Neural progenitor cell (in vitro differentiated cells): Measurements from ENCODE around the gene IL11RA.

Experiments used
- EZH2 ChIP-seq: fragments of 200-600 bp; sonication (generic); IDR thresholded peaks from 2 replicates; pipeline ENCODE4 v1.6.1; 2017; ENCODE audit warnings: antibody characterized with exemption, mild to moderate bottlenecking, moderate library complexity
- EZH2phosphoT487 ChIP-seq: fragments of 200-600 bp; sonication (generic); IDR thresholded peaks from 2 replicates; pipeline ENCODE4 v1.6.1; 2017; ENCODE audit warnings: antibody characterized with exemption
- TF ChIP-seq, protein P1 (sequence below): fragments of 200-600 bp; sonication (generic); IDR thresholded peaks from 2 replicates; pipeline ENCODE4 v1.5.1; 2017; ENCODE audit warnings: antibody characterized with exemption, mild to moderate bottlenecking

DNA sequence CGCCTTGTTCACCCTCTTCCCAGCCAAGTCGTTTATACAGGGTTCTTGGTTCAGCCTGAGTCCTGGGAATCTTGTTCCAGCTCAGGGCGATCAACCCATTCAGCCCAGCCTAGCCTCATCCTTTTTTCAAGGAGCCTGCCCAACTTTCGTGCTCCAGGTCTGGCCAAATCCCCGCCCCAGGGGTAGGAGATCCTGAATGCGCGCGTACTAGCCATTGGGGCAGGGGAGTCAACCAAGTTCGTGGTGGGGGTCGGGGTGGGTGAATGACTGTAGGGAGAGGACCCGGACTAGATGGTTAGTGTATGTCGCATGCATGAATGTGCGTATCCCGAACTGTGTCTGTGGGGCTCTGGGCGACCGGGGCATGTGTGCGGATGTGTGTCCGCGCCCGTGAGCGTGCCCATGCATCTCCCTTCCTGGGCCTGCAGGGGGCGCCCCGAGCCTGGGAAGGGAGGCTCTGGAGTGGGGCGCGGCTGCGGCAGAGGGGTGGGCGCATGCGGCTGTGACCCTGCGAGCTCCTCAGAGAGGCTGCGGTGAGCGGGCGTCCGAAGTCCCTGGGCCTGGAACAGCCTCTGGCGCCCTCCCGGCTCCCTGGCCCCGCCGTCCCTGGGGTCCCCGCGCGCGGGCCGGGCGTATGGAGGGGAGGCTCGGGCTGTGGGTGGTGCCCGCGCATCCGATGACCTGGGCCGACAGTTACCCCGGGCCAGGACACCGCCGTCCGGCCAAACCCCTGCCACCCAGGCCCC, 49.2 kb downstream of the IL11RA start:
- TF ChIP-seq, protein P1, sequence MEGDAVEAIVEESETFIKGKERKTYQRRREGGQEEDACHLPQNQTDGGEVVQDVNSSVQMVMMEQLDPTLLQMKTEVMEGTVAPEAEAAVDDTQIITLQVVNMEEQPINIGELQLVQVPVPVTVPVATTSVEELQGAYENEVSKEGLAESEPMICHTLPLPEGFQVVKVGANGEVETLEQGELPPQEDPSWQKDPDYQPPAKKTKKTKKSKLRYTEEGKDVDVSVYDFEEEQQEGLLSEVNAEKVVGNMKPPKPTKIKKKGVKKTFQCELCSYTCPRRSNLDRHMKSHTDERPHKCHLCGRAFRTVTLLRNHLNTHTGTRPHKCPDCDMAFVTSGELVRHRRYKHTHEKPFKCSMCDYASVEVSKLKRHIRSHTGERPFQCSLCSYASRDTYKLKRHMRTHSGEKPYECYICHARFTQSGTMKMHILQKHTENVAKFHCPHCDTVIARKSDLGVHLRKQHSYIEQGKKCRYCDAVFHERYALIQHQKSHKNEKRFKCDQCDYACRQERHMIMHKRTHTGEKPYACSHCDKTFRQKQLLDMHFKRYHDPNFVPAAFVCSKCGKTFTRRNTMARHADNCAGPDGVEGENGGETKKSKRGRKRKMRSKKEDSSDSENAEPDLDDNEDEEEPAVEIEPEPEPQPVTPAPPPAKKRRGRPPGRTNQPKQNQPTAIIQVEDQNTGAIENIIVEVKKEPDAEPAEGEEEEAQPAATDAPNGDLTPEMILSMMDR, result peak; percentile 94
- TF ChIP-seq EZH2, result peak; percentile 54
- no peak for TF ChIP-seq EZH2phosphoT487
